Tibial nerve (tissue), 3 donors: ENCODE measurements around the gene WFDC5.

ENCODE experiments used
- POLR2A ChIP-seq, 2 donors: fragments of 450-650 bp; IDR thresholded peaks; one replicate each; pipeline ENCODE4 v1.6.1; 2017; ENCODE audit warnings: antibody characterized with exemption in 2 of 2, mild to moderate bottlenecking in 2 of 2, moderate library complexity in 2 of 2
- TF ChIP-seq, protein P1 (sequence below), 5 experiments: fragments of 200-600 bp in 3 of 5; fragments of 450-650 bp in 2 of 5; sonication (generic) in 3 of 5; IDR thresholded peaks; one replicate each; pipeline ENCODE4 v1.5.1; 2016 to 2019; ENCODE audit warnings: antibody characterized with exemption in 5 of 5, mild to moderate bottlenecking in 3 of 5, moderate library complexity in 2 of 5

DNA sequence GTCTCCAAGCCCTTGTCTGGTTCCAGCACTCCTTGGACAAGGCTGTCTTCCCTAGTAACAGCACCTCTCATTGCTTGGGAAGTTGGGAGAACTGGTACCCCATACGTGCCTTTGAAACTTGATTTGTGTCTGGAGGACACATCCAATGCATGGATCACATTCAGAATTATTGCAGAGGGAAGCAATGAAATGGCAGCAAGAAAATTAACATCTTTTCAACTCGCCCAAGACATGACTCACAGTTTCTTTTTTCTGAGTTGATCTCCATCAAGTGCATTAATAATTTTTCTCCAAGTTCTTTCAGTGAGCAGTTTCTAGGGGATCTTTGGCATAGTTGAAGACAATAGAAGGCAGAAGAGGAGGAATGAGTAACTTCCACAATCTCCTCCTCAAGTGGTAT, 37.4 kb upstream of the WFDC5 start:
- TF ChIP-seq, protein P1, sequence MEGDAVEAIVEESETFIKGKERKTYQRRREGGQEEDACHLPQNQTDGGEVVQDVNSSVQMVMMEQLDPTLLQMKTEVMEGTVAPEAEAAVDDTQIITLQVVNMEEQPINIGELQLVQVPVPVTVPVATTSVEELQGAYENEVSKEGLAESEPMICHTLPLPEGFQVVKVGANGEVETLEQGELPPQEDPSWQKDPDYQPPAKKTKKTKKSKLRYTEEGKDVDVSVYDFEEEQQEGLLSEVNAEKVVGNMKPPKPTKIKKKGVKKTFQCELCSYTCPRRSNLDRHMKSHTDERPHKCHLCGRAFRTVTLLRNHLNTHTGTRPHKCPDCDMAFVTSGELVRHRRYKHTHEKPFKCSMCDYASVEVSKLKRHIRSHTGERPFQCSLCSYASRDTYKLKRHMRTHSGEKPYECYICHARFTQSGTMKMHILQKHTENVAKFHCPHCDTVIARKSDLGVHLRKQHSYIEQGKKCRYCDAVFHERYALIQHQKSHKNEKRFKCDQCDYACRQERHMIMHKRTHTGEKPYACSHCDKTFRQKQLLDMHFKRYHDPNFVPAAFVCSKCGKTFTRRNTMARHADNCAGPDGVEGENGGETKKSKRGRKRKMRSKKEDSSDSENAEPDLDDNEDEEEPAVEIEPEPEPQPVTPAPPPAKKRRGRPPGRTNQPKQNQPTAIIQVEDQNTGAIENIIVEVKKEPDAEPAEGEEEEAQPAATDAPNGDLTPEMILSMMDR (IDR thresholded peaks at IDR 0.05): no peak
- no peak for TF ChIP-seq POLR2A (IDR thresholded peaks at IDR 0.05)
